Liver (tissue), 9 donors: Measurements from ENCODE around the gene EZH1. TPM values are rescaled to one million over a fixed set of nuclear protein-coding genes. Genes with fewer than 3 reads are reported as not detected.
A peak's percentile ranks its signal among the peaks of the same experiment; 100 is the strongest.

Source experiments
- DNase-seq: peaks from one replicate; pipeline ENCODE4 v3.0.0-alpha.2; 2017; ENCODE audit warnings: low spot score
- H3K27ac ChIP-seq, 2 donors: one replicate each; pipeline ENCODE4 v1.7.0; 2013; ENCODE audit warnings: inconsistent platforms in 2 of 2, low read length in 2 of 2, control low read depth in 1 of 2, low read depth in 1 of 2, mild to moderate bottlenecking in 1 of 2
- H3K27me3 ChIP-seq, 4 donors: one replicate each; pipeline versions ENCODE4 v1.6.1 to v1.7.0; 2013; ENCODE audit warnings: low read length in 3 of 4, inconsistent platforms in 1 of 4, mild to moderate bottlenecking in 1 of 4, moderate library complexity in 1 of 4; ENCODE audit not compliant: control insufficient read depth in 4 of 4, insufficient read depth in 4 of 4
- H3K36me3 ChIP-seq, 4 donors: one replicate each; pipeline versions ENCODE4 v1.6.1 to v1.7.0; 2013; ENCODE audit warnings: low read length in 3 of 4, mild to moderate bottlenecking in 3 of 4, low read depth in 1 of 4, moderate library complexity in 1 of 4; ENCODE audit not compliant: control insufficient read depth in 4 of 4, insufficient read depth in 3 of 4
- H3K4me1 ChIP-seq, 4 donors: one replicate each; pipeline versions ENCODE4 v1.6.1 to v1.7.0; 2013; ENCODE audit warnings: low read length in 3 of 4, mild to moderate bottlenecking in 3 of 4, moderate library complexity in 1 of 4; ENCODE audit not compliant: control insufficient read depth in 4 of 4, insufficient read depth in 4 of 4
- H3K4me3 ChIP-seq, 3 donors: one replicate each; pipeline versions ENCODE4 v1.6.1 to v1.7.0; 2013; ENCODE audit warnings: low read length in 3 of 3, control low read depth in 1 of 3, low read depth in 1 of 3, mild to moderate bottlenecking in 1 of 3
- H3K9ac ChIP-seq, 2 donors: one replicate each; pipeline ENCODE4 v1.7.0; 2013; ENCODE audit warnings: low read length in 2 of 2, mild to moderate bottlenecking in 2 of 2, moderate library complexity in 2 of 2, control low read depth in 1 of 2, low read depth in 1 of 2
- H3K9me3 ChIP-seq, 4 donors: one replicate each; pipeline versions ENCODE4 v1.6.1 to v1.7.0; 2013; ENCODE audit warnings: low read length in 3 of 4; ENCODE audit not compliant: control insufficient read depth in 4 of 4
- EGR1 ChIP-seq, 2 donors: IDR thresholded peaks; 2 replicates each; pipeline ENCODE4 v1.6.1; 2016 to 2018; ENCODE audit warnings: antibody characterized with exemption in 2 of 2, low read depth in 2 of 2
- FOXA1 ChIP-seq: IDR thresholded peaks from 2 replicates; pipeline ENCODE4 v1.6.1; 2016; ENCODE audit warnings: antibody characterized with exemption
- FOXA2 ChIP-seq: IDR thresholded peaks from 2 replicates; pipeline ENCODE4 v1.6.1; 2016; ENCODE audit warnings: antibody characterized with exemption
- GABPA ChIP-seq, 2 donors: IDR thresholded peaks in 1 of 2; conservative IDR thresholded peaks in 1 of 2; 2 replicates each; pipeline ENCODE4 v1.6.1; 2016; ENCODE audit warnings: antibody characterized with exemption in 2 of 2, mild to moderate bottlenecking in 1 of 2, moderate library complexity in 1 of 2
- HNF4A ChIP-seq, 2 donors: conservative IDR thresholded peaks; 2 replicates each; pipeline ENCODE4 v1.6.1; 2016; ENCODE audit warnings: antibody characterized with exemption in 2 of 2, mild to moderate bottlenecking in 2 of 2
- HNF4G ChIP-seq: IDR thresholded peaks from 2 replicates; pipeline ENCODE4 v1.6.1; 2016; ENCODE audit warnings: antibody characterized with exemption
- JUND ChIP-seq, 2 donors: IDR thresholded peaks; 2 replicates each; pipeline ENCODE4 v1.6.1; 2016; ENCODE audit warnings: antibody characterized with exemption in 2 of 2
- NR2F2 ChIP-seq: IDR thresholded peaks from 2 replicates; pipeline ENCODE4 v1.6.1; 2016; ENCODE audit warnings: antibody characterized with exemption
- RAD21 ChIP-seq, 2 donors: IDR thresholded peaks; 2 replicates each; pipeline ENCODE4 v1.6.1; 2016; ENCODE audit warnings: antibody characterized with exemption in 2 of 2, mild to moderate bottlenecking in 2 of 2
- RXRA ChIP-seq, 2 donors: IDR thresholded peaks; 2 replicates each; pipeline ENCODE4 v1.6.1; 2017 to 2018; ENCODE audit warnings: antibody characterized with exemption in 2 of 2, mild to moderate bottlenecking in 1 of 2
- SP1 ChIP-seq: IDR thresholded peaks from 2 replicates; pipeline ENCODE4 v1.6.1; 2018; ENCODE audit warnings: antibody characterized with exemption, mild to moderate bottlenecking
- TAF1 ChIP-seq: conservative IDR thresholded peaks from 2 replicates; pipeline ENCODE4 v1.6.1; 2016; ENCODE audit warnings: antibody characterized with exemption, mild to moderate bottlenecking
- YY1 ChIP-seq: IDR thresholded peaks from 2 replicates; pipeline ENCODE4 v1.6.1; 2016; ENCODE audit warnings: antibody characterized with exemption, mild to moderate bottlenecking
- WGBS: extraction: QIAGEN DNeasy Blood & Tissue Kit; methylation state at CpG from one replicate; pipeline ENCODE4 v1.1.7; 2013; 5-methylcytosine and 5-hydroxymethylcytosine counted together
- polyA plus RNA-seq, 2 donors: library from polyadenylated mRNA; stranded (reverse) in 1 of 2; unstranded in 1 of 2; fragments of 200-250 nt in 1 of 2; fragments of >200 nt in 1 of 2; fragmentation: Nextera tagmentation in 1 of 2; extraction: Ambion mirVana in 1 of 2; gene quantifications; one replicate each; pipeline versions ENCODE4 v1.2.1 to v1.2.3, GENCODE V29; 2013 to 2015
- total RNA-seq, 2 donors: library from RNA; depleted of rRNA; stranded (reverse); fragments of >200 nt; gene quantifications; one replicate each; pipeline ENCODE4 v1.2.3, GENCODE V29; 2014
- TF ChIP-seq, protein P1 (sequence below): IDR thresholded peaks from 2 replicates; pipeline ENCODE4 v1.6.1; 2016; ENCODE audit warnings: antibody characterized with exemption
- TF ChIP-seq, protein P2 (sequence below): IDR thresholded peaks from 2 replicates; pipeline ENCODE4 v1.6.1; 2016; ENCODE audit warnings: antibody characterized with exemption
- TF ChIP-seq, protein P3 (sequence below): fragments of 150-350 bp; IDR thresholded peaks from 2 replicates; pipeline ENCODE4 v1.5.1; 2017; ENCODE audit warnings: improper control_type of control experiment, low read depth, low read length; ENCODE audit not compliant: missing input control
- TF ChIP-seq, protein P4 (sequence below): IDR thresholded peaks from 2 replicates; pipeline ENCODE4 v1.6.1; 2016; ENCODE audit warnings: antibody characterized with exemption
- TF ChIP-seq, protein P5 (sequence below): IDR thresholded peaks from 2 replicates; pipeline ENCODE4 v1.6.1; 2016; ENCODE audit warnings: antibody characterized with exemption, mild to moderate bottlenecking
- donor health status: healthy.
- donor health status: healthy.
- donor health status: healthy.
- donor health status: healthy.
- donor health status: healthy.

The EZH1 gene
- total and polyA plus RNA-seq, 4 donors, result 4.3 to 18.3 (median 10.9) TPM

DNA sequence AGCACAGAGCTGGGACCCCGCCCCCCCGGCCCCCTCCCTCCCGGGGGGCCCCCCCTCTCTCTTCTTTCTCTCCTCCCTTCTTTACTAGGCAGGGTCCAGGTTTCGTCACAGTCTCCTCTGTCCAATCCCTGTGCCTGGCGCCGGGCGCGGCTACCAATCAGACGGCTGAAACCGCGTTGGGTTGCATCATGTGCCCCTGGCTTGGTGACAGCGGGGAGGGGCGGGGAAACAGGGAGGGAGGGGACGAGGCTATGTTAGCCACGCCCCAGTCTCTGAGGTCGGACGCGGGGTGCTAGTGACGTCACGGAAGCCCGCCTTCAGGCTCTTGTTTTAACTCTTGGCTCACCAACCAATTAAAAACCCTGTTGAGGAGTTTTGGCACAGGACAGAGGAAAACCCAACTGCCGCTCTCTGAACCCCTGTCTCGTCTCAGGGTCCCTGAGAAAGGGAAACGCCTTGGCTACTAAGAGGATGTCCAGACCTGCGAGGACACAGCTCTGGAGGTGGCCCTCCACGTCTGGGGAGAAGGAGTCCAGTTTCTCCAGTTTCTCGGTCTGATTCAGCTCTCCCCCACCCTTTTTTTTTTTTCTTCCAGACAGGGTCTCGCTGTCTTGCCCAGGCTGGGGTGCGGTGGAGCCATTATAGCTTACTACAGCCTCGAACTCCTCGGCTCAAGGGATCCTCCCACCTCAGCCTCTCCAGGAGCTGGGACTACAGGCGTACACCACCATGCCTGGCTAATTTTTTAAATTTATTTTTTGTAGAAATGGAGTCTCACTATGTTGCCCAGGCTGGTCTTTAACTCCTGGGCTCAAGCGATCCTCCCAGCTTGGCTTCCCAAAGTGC lies 67.6 kb downstream of the EZH1 start:
- H3K9ac ChIP-seq, result peak overlapping the region; percentile 74 to 81
- H3K4me3 ChIP-seq, result peak overlapping the region in 2 of 3 donors; percentile 71 to 87
- peak; percentile 100 for DNase-seq
- H3K27ac ChIP-seq, result peak overlapping the region; percentile 76 to 89
- H3K9me3 ChIP-seq, result no peaks in the 10 kb centered on the region
- H3K27me3 ChIP-seq, result no peaks in the 10 kb centered on the region
- H3K4me1 ChIP-seq, result peaks cover 19 to 64% (median 34%) of the 10 kb centered on the region in 4 donors
- 2% methylated on average over 33 of the region's 33 CpGs for WGBS
- TF ChIP-seq RAD21 (IDR thresholded peaks at IDR 0.05), result no peak
- TF ChIP-seq SP1, result peak; percentile 85
- TF ChIP-seq, protein P1, sequence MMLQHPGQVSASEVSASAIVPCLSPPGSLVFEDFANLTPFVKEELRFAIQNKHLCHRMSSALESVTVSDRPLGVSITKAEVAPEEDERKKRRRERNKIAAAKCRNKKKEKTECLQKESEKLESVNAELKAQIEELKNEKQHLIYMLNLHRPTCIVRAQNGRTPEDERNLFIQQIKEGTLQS, result peak; percentile 95
- TF ChIP-seq NR2F2, result peak; percentile 11
- TF ChIP-seq RXRA (IDR thresholded peaks at IDR 0.05), result peak in 1 of 2 donors; percentile 29
- no peak for TF ChIP-seq EGR1 (IDR thresholded peaks at IDR 0.05; ENCODE audit: low read depth in 2 of 2)
- TF ChIP-seq YY1, result no peak
- no peak for TF ChIP-seq HNF4G
- TF ChIP-seq, protein P2, sequence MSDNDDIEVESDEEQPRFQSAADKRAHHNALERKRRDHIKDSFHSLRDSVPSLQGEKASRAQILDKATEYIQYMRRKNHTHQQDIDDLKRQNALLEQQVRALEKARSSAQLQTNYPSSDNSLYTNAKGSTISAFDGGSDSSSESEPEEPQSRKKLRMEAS, result no peak
- peak in 1 of 2 donors; percentile 13 for TF ChIP-seq GABPA (IDR thresholded peaks at IDR 0.05 in 1 of 2, conservative IDR thresholded peaks at IDR 0.05 in 1 of 2)
- TF ChIP-seq, protein P3, sequence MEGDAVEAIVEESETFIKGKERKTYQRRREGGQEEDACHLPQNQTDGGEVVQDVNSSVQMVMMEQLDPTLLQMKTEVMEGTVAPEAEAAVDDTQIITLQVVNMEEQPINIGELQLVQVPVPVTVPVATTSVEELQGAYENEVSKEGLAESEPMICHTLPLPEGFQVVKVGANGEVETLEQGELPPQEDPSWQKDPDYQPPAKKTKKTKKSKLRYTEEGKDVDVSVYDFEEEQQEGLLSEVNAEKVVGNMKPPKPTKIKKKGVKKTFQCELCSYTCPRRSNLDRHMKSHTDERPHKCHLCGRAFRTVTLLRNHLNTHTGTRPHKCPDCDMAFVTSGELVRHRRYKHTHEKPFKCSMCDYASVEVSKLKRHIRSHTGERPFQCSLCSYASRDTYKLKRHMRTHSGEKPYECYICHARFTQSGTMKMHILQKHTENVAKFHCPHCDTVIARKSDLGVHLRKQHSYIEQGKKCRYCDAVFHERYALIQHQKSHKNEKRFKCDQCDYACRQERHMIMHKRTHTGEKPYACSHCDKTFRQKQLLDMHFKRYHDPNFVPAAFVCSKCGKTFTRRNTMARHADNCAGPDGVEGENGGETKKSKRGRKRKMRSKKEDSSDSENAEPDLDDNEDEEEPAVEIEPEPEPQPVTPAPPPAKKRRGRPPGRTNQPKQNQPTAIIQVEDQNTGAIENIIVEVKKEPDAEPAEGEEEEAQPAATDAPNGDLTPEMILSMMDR, result no peak
- TF ChIP-seq, protein P4, sequence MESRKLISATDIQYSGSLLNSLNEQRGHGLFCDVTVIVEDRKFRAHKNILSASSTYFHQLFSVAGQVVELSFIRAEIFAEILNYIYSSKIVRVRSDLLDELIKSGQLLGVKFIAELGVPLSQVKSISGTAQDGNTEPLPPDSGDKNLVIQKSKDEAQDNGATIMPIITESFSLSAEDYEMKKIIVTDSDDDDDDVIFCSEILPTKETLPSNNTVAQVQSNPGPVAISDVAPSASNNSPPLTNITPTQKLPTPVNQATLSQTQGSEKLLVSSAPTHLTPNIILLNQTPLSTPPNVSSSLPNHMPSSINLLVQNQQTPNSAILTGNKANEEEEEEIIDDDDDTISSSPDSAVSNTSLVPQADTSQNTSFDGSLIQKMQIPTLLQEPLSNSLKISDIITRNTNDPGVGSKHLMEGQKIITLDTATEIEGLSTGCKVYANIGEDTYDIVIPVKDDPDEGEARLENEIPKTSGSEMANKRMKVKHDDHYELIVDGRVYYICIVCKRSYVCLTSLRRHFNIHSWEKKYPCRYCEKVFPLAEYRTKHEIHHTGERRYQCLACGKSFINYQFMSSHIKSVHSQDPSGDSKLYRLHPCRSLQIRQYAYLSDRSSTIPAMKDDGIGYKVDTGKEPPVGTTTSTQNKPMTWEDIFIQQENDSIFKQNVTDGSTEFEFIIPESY, result no peak
- no peak for TF ChIP-seq FOXA1
- TF ChIP-seq HNF4A (conservative IDR thresholded peaks at IDR 0.05), result peak; percentile 58 to 63
- no peak for TF ChIP-seq FOXA2
- TF ChIP-seq, protein P5, sequence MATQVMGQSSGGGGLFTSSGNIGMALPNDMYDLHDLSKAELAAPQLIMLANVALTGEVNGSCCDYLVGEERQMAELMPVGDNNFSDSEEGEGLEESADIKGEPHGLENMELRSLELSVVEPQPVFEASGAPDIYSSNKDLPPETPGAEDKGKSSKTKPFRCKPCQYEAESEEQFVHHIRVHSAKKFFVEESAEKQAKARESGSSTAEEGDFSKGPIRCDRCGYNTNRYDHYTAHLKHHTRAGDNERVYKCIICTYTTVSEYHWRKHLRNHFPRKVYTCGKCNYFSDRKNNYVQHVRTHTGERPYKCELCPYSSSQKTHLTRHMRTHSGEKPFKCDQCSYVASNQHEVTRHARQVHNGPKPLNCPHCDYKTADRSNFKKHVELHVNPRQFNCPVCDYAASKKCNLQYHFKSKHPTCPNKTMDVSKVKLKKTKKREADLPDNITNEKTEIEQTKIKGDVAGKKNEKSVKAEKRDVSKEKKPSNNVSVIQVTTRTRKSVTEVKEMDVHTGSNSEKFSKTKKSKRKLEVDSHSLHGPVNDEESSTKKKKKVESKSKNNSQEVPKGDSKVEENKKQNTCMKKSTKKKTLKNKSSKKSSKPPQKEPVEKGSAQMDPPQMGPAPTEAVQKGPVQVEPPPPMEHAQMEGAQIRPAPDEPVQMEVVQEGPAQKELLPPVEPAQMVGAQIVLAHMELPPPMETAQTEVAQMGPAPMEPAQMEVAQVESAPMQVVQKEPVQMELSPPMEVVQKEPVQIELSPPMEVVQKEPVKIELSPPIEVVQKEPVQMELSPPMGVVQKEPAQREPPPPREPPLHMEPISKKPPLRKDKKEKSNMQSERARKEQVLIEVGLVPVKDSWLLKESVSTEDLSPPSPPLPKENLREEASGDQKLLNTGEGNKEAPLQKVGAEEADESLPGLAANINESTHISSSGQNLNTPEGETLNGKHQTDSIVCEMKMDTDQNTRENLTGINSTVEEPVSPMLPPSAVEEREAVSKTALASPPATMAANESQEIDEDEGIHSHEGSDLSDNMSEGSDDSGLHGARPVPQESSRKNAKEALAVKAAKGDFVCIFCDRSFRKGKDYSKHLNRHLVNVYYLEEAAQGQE, result no peak
- no peak for TF ChIP-seq TAF1
- peak; percentile 43 to 48 for TF ChIP-seq JUND (IDR thresholded peaks at IDR 0.05)
- peaks cover 3 to 5% (median 4%) of the 10 kb centered on the region in 4 donors for H3K36me3 ChIP-seq
